ENCODE results near the gene LENEP. TPM values are rescaled to one million over a fixed set of nuclear protein-coding genes. Genes with fewer than 3 reads are reported as not detected.
"Not testable (repeated sequence)": the region's sequence is repeated elsewhere in the genome, so short reads cannot be mapped to it uniquely, and the experiment has no call there.

LENEP gene
- total RNA-seq, 2 donors from 2014 or later = 0.77 to 0.97 TPM

- ATAC-seq (replicated peaks) = peak; percentile 13
- Mint-ChIP-seq H3K4me3 (no peak overlapping the region), H3K27me3 (no peaks in the 10 kb centered on the region), H3K9me3 (no peaks in the 10 kb centered on the region), H3K27ac (no peak overlapping the region), H3K4me1 (peaks cover 27% of the 10 kb centered on the region), H3K36me3 (ENCODE audit: low read depth) (peaks cover 54% of the 10 kb centered on the region)
Measured at GRCh38 chr1:154975409-154976059, 17.9 kb upstream of the LENEP start.

- not testable (repeated sequence) for H3K4me3 Mint-ChIP-seq; H3K27me3 Mint-ChIP-seq; ATAC-seq (replicated peaks); H3K9me3 Mint-ChIP-seq
- Mint-ChIP-seq H3K27ac (peak overlapping the region; percentile 61), H3K36me3 (ENCODE audit: low read depth) (peaks cover 48% of the 10 kb centered on the region), H3K4me1 (peaks cover 14% of the 10 kb centered on the region)
Measured at GRCh38 chr1:154977762-154978161, 15.6 kb upstream of the LENEP start.

- H3K27ac Mint-ChIP-seq = no peak overlapping the region
- H3K27me3 Mint-ChIP-seq = no peaks in the 10 kb centered on the region
- H3K4me1 Mint-ChIP-seq = peaks cover 14% of the 10 kb centered on the region
- ATAC-seq (replicated peaks) = no peak
- H3K36me3 Mint-ChIP-seq (ENCODE audit: low read depth) = peaks cover 45% of the 10 kb centered on the region
- no peak overlapping the region for H3K4me3 Mint-ChIP-seq
- no peaks in the 10 kb centered on the region for H3K9me3 Mint-ChIP-seq
Measured at GRCh38 chr1:154978360-154978759, 15.0 kb upstream of the LENEP start.

- Mint-ChIP-seq H3K36me3 (ENCODE audit: low read depth) (peaks cover 61% of the 10 kb centered on the region), H3K27me3 (no peaks in the 10 kb centered on the region), H3K4me3 (no peak overlapping the region), H3K27ac (no peak overlapping the region), H3K4me1 (peaks cover 9% of the 10 kb centered on the region), H3K9me3 (no peaks in the 10 kb centered on the region)
- no peak for ATAC-seq (replicated peaks)
Measured at GRCh38 chr1:154982341-154982740, 11.0 kb upstream of the LENEP start.

- peak; percentile 99 for ATAC-seq (replicated peaks)
- H3K4me3 Mint-ChIP-seq = no peak within 1 kb of the TSS
- H3K36me3 Mint-ChIP-seq (ENCODE audit: low read depth) = peaks cover 61% of the 10 kb centered on the region
- H3K27ac Mint-ChIP-seq = no peak within 1 kb of the TSS
- H3K9me3 Mint-ChIP-seq = no peaks in the 10 kb centered on the region
- peaks cover 9% of the 10 kb centered on the region for H3K4me1 Mint-ChIP-seq
- H3K27me3 Mint-ChIP-seq = no peaks in the 10 kb centered on the region
Measured at GRCh38 chr1:154982897-154983648, 10.3 kb upstream of the LENEP start, which contains the start of gene FLAD1. TSS of gene FLAD1 (plus strand) at chr1:154983344. CDS start at chr1:154983695, 351 bp downstream.

- H3K36me3 Mint-ChIP-seq (ENCODE audit: low read depth) = peaks cover 61% of the 10 kb centered on the region
- ATAC-seq (replicated peaks) = no peak
- H3K27me3 Mint-ChIP-seq = no peaks in the 10 kb centered on the region
- peaks cover 13% of the 10 kb centered on the region for H3K4me1 Mint-ChIP-seq
- no peak overlapping the region for H3K4me3 Mint-ChIP-seq
- no peaks in the 10 kb centered on the region for H3K9me3 Mint-ChIP-seq
- H3K27ac Mint-ChIP-seq = no peak overlapping the region
Measured at GRCh38 chr1:154983776-154984466, 9.5 kb upstream of the LENEP start.

GRCh38 chr1:154986736-154987135 is 6.7 kb upstream of the LENEP start:
- H3K4me3 Mint-ChIP-seq; H3K4me1 Mint-ChIP-seq; H3K27me3 Mint-ChIP-seq; H3K9me3 Mint-ChIP-seq; H3K27ac Mint-ChIP-seq; ATAC-seq (replicated peaks): not testable (repeated sequence)
- peaks cover 69% of the 10 kb centered on the region for H3K36me3 Mint-ChIP-seq (ENCODE audit: low read depth)

- no peak overlapping the region for H3K27ac Mint-ChIP-seq
- H3K36me3 Mint-ChIP-seq (ENCODE audit: low read depth) = peaks cover 72% of the 10 kb centered on the region
- H3K4me3 Mint-ChIP-seq = no peak overlapping the region
- H3K4me1 Mint-ChIP-seq = peaks cover 4% of the 10 kb centered on the region
- no peak for ATAC-seq (replicated peaks)
- no peaks in the 10 kb centered on the region for H3K27me3 Mint-ChIP-seq
- H3K9me3 Mint-ChIP-seq = no peaks in the 10 kb centered on the region
Measured at GRCh38 chr1:154987326-154987725, 6.1 kb upstream of the LENEP start.

- Mint-ChIP-seq H3K4me1 (peaks cover 4% of the 10 kb centered on the region), H3K27me3 (no peaks in the 10 kb centered on the region), H3K27ac (no peak overlapping the region), H3K36me3 (ENCODE audit: low read depth) (peaks cover 77% of the 10 kb centered on the region), H3K9me3 (no peaks in the 10 kb centered on the region), H3K4me3 (no peak overlapping the region)
- ATAC-seq (replicated peaks) = no peak
Measured at GRCh38 chr1:154988058-154988954, 5.1 kb upstream of the LENEP start.

- peaks cover 9% of the 10 kb centered on the region for H3K4me1 Mint-ChIP-seq
- H3K36me3 Mint-ChIP-seq (ENCODE audit: low read depth) = peaks cover 72% of the 10 kb centered on the region
- no peak for ATAC-seq (replicated peaks)
- H3K9me3 Mint-ChIP-seq = no peaks in the 10 kb centered on the region
- no peak overlapping the region for H3K4me3 Mint-ChIP-seq
- H3K27ac Mint-ChIP-seq = no peak overlapping the region
- H3K27me3 Mint-ChIP-seq = no peaks in the 10 kb centered on the region
Measured at GRCh38 chr1:154989195-154989860, 4.1 kb upstream of the LENEP start.

- no peak overlapping the region for H3K27ac Mint-ChIP-seq
- H3K36me3 Mint-ChIP-seq (ENCODE audit: low read depth) = peaks cover 66% of the 10 kb centered on the region
- peaks cover 14% of the 10 kb centered on the region for H3K4me1 Mint-ChIP-seq
- H3K9me3 Mint-ChIP-seq = no peaks in the 10 kb centered on the region
- no peak for ATAC-seq (replicated peaks)
- H3K27me3 Mint-ChIP-seq = no peaks in the 10 kb centered on the region
- no peak overlapping the region for H3K4me3 Mint-ChIP-seq
Measured at GRCh38 chr1:154990276-154990675, 3.1 kb upstream of the LENEP start.

GRCh38 chr1:154992721-154993571 is 440 bp upstream of the LENEP start:
- no peak overlapping the region for H3K4me3 Mint-ChIP-seq
- ATAC-seq (replicated peaks) = no peak
- H3K27me3 Mint-ChIP-seq = no peaks in the 10 kb centered on the region
- H3K4me1 Mint-ChIP-seq = peaks cover 31% of the 10 kb centered on the region
- no peak overlapping the region for H3K27ac Mint-ChIP-seq
- peaks cover 45% of the 10 kb centered on the region for H3K36me3 Mint-ChIP-seq (ENCODE audit: low read depth)
- H3K9me3 Mint-ChIP-seq = no peaks in the 10 kb centered on the region

GRCh38 chr1:154994269-154994587 is 842 bp downstream of the LENEP start:
- Mint-ChIP-seq H3K4me1 (peaks cover 31% of the 10 kb centered on the region), H3K27ac (peak overlapping the region; percentile 71)

More at GRCh38 chr1:154994269-154994587, 842 bp downstream of the LENEP start:
- peaks cover 32% of the 10 kb centered on the region for H3K36me3 Mint-ChIP-seq (ENCODE audit: low read depth)
- ATAC-seq (replicated peaks) = no peak
- no peak overlapping the region for H3K4me3 Mint-ChIP-seq
- no peaks in the 10 kb centered on the region for H3K9me3 Mint-ChIP-seq
- H3K27me3 Mint-ChIP-seq = no peaks in the 10 kb centered on the region

Measured in activated T-helper 17 cell treated with anti-CD3 and anti-CD28 coated beads, Interleukin-2, amount 50 U/mL, for 72 hours (primary cell).